Embryonic facial prominence (tissue), 1 donor: ENCODE data around the gene CELF5.
"Not testable (repeated sequence)": the region's sequence is repeated elsewhere in the genome, so short reads cannot be mapped to it uniquely, and the experiment has no call there.

Experiments used
- DNase-seq: peaks from one replicate; pipeline ENCODE4 v3.0.0-alpha.2; 2016; ENCODE audit errors: extremely low spot score

CELF5 gene

GRCh38 chr19:3207461-3208242 lies 16.8 kb upstream of the CELF5 start:
- DNase-seq, result no peak

DNA sequence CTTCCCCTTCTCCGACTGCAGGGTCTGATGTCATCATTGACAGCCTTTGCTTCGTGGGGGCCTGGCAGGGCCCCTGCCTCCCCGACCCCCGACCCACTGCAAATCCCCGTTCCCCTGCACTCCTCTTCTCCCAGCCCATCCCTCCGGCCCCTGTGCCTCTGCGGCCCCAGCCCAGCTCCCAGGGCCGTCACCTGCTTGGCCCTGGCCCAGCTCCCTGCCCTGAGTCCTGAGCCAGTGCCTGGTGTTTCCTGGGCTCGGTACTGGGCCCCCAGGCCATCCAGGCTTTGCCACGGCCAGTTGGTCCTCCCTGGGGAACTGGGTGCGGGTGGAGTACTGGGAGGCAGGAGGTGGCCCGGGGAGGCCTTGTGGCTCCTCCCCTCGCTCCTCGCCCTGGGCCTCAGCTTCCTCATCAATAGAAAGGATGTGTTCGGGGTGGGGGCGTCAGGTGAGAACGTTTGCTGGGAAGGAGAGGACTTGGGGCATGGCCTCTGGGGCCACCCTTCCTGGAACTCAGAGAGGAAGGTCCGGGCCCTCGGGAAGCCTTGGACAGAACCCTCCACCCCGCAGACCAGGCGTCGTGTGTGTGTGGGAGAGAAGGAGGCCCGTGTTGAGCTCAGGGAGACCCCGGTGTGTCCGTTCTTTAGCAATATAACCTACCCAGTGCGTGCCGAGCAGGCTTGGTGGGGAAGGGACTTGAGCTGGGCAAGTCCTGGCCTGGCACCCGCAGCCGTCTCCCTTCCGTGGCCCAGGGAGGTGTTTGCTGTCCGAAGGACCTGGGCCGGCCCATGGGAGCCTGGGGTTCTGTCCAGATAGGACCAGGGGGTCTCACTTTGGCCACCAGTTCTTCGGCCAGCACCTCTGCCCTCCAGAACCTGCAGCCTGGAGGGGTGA lies 15.9 kb upstream of the CELF5 start:
- DNase-seq, result no peak

DNA sequence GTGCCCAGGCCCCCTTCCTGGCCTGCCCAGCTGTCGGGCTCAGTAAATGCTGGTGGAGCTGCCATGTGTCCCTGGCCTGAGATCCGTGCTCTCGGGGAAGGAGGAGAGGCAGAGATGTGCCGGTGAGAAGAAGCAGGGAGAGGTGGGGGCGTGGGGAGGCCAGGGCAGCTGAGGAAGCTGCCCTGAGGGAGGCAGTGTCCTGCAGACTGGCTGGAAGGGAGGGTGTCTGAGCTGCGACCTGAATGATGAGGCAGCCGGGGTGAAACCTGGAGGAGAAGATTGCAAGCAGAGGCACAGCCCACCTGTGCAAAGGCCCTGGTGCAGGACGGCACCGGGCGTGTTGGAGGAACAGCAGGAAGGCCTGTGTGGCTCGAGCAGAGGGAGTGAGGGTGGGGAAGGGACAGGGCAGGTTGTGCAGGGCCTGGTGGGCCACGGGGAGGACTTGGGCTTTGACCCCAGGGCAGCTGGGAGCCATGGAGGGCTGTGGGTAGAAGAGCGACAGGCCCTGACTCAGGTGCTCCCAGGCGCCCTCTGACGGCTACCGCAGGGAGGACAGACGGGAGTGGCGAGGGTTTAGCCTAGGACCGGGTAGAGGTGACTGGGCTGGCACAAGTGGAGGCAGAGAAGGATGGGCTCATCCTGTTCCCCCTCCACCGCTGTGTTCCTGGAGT lies 14.0 kb upstream of the CELF5 start:
- DNase-seq, result no peak

GRCh38 chr19:3211191-3211590 lies 13.3 kb upstream of the CELF5 start:
- DNase-seq, result no peak

- no peak for DNase-seq
Observed at GRCh38 chr19:3213159-3213558, 11.3 kb upstream of the CELF5 start.

DNA sequence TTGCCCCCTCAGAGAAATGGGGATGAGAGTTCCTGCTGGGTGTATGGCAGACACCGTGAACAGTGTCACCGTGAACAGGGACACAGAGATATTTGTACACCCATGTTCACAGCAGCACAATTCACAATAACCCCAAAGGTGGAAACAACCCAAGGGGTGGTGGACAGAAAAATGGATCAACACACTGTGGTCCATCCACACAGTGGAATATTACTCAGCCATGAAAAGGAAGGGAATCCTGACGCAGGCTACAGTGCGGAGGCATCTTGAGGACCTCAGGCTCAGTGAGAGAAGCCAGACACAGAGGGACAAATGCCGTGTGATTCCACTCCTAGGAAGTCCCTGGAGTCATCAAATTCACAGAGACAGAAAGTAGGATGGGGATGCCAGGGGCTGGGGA lies 7.6 kb upstream of the CELF5 start:
- no peak for DNase-seq

- DNase-seq, result no peak
Observed at GRCh38 chr19:3220576-3220975, 3.9 kb upstream of the CELF5 start.

- DNase-seq, result not testable (repeated sequence)
Observed at GRCh38 chr19:3221576-3221975, 2.9 kb upstream of the CELF5 start.

DNA sequence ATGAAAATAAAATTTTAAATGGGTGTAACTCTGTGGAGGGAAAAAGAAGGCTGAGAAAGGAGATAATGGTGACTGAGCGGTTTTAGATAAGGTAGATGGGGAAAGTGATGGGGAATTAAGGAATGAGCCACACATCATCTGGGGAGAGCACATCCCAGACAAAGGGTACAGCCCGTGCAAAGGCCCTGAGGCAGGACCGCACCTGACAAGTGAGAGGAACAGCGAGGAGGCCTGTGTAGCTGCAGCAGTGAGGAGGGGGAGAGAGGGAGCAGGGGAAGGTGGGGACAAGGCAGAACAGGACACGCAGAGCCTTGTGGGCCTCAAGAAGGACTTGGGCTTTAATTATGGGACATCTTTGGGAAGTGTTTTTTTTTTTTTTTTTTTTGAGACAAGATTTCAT lies 1.8 kb upstream of the CELF5 start:
- no peak for DNase-seq

DNA sequence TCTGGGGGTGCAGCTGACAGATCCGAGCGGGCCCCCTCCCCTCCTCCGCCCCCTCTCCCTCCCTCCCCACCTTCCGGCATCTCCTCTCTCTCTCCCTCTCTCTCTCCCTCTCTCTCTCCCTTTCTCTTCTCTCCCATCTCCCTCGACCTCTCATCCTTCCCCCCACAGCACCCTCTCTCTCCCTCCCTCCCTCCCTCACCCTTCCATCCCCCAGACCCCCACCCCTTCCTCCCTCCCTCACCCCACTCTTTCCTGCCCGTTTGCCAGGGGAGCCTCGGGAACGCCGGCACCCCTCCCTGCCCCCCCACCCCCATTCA lies 666 bp downstream of the CELF5 start:
- DNase-seq, result no peak

DNA sequence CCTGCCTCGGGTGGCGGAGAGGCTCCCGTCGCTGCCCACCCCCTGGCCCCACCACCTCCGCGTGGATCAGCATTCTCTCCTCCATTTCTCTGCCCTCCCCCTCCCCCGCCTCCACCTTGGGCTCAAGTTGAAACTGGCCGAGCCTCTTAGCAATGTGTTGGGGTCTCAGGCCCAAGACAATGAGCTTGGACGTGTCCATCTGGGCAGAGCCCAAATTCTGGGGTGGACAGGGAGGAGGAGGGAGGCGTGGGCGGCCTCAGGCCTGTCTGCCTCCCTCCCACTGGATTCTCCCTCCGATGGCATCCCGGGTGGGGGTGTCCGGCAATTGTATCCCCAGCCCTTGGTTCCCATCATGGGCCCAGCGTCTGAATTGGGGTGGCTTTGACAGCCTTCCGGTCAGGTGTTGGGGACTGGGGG lies 1.2 kb downstream of the CELF5 start:
- DNase-seq, result no peak

DNA sequence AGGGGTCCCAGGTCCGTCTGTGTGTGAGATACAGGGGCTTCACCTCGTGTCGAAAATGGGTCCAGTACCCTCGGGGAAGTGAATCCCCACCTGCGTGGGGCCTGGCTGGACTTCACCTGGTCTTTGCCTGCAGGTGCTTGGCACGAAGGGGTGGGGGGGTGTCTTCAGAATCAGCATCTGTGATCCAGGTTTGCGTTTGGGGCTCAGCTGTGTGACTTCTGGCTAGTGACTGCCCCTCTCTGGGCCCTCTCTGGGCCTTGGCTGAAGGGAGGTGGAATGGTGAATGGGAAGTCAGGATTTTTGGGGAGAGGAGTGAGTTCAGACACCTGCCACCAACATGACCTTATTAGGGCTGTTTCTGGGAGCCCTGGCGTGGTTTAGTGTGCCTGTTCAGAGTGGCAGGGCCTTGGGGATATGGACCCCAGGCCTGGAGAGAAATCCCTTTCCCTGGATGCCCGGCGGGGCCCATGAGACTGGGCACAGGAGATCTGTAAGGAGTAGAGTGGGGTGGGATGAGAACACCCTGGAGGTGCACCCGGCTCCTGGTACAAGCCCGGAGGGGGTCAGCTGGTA lies 2.7 kb downstream of the CELF5 start:
- DNase-seq, result no peak

GRCh38 chr19:3229346-3229743 lies 4.9 kb downstream of the CELF5 start:
- no peak for DNase-seq

- no peak for DNase-seq
Observed at GRCh38 chr19:3229888-3230496, 5.5 kb downstream of the CELF5 start.

DNA sequence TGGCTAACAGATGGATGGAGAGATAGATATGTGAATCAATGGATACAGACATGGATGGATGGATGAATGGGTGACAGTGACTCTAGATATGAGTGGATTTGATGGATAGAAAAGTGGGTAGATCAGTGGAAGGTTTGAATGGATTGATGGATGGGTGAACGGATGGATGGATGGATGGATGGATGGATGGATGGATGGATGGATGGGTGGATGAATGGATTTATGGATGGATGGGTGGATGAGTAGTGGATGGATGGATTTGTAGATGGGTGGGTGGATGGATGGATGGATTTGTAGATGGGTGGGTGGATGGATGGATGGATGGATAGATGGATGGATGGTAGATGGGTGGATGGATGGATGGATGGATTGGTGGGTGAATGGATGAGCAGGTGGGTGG lies 6.8 kb downstream of the CELF5 start:
- no peak for DNase-seq

DNA sequence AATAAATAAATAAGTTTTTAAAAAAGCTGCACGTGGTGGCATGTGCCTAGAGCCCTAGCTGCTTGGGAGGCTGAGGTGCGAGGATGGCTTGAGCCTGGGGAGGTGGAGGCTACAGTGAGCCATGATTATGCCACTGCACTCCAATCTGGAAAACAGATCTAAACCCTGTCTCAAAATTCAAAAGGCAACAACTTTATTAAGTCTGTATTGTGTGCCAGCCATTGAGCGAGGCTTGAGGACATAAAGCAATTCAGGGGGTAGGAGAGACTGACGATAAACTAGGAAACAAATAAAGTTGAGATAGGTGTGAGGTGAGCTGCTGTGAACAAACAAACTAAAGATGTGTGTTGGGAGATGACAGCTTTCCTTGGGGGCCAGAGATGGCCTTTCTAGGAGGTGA lies 8.7 kb downstream of the CELF5 start:
- DNase-seq, result no peak

DNA sequence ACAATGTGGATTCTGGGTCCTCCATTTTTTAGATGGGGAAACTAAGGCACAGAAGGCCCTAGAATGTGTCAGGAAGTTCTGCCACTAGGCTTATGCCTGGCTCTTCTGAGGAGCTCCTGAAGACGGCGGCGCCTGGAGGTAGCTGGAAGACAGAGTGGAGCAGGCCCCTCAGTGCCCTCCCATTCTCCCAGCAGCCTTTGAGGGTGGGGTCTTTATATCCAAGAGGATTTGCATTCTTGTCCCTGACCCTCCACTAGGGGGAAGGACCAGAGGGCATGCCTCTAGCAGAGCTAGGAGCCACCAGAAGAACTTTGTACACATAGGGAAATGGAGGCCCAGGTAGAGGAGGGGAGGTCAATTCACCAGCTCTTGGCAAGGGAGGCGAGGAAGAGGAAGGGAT lies 9.4 kb downstream of the CELF5 start:
- DNase-seq, result no peak

DNA sequence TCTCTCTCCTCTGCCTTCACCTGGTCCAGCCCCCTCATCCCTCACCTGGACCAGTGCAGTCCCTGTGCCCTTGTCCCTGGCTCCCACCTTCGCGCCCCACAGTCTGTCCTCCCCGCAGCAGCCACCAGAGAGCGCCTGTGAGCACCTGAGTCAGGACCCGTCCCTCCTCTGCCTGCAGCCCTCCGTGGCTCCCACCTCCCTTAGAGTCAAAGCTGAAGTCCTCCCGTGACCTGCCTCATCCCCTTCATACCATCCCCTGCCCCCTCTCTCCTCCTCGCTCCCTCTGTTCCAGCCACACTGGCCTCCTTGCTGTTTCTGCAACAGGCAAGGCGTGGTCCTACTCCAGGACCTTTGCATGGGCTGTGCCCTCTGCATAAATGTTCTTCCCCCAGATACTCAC lies 10.3 kb downstream of the CELF5 start:
- DNase-seq, result no peak

- DNase-seq, result not testable (repeated sequence)
Observed at GRCh38 chr19:3235604-3236003, 11.1 kb downstream of the CELF5 start.

GRCh38 chr19:3236272-3236671 lies 11.8 kb downstream of the CELF5 start:
- DNase-seq, result no peak

- no peak for DNase-seq
Observed at GRCh38 chr19:3238066-3238561, 13.7 kb downstream of the CELF5 start.

DNA sequence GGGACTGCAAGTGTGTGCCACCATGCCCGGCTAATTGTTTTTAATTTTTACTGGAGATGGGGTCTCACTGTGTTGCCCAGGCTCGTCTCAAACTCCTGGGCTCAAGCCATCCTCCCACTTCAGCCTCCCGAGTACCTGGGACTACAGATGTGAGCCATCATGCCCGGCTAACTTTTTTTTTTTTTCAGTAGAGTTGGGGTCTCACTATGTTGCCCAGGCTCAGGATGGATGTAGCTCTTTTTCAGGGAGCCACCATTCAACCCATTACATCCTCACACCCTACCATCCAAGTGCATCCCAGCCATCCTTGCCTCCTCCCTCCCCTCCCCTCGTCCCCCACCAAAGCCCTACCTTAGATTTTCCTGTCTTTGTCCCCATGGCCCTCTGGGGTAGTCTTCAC lies 14.9 kb downstream of the CELF5 start:
- no peak for DNase-seq
